CD4-positive, alpha-beta memory T cell (primary cell): ENCODE data around the gene VAX1. TPM values are rescaled to one million over a fixed set of nuclear protein-coding genes. Genes with fewer than 3 reads are reported as not detected.
"Not testable (repeated sequence)": the region's sequence is repeated elsewhere in the genome, so short reads cannot be mapped to it uniquely, and the experiment has no call there.

ENCODE experiments used
- CTCF ChIA-PET: fragments of 350-600 bp; sonication (Branson Sonifier 250); formaldehyde crosslinking; loops from one replicate; lab custom pipeline; 2021; ENCODE audit warnings: inconsistent platforms; ENCODE audit not compliant: partially characterized antibody; lab: Charles Lee
- POLR2A ChIA-PET: fragments of 350-600 bp; sonication (Branson Sonifier 250); formaldehyde crosslinking; loops from one replicate; lab custom pipeline; 2021; ENCODE audit not compliant: partially characterized antibody; lab: Charles Lee
- DNase-seq, 5 donors: peaks; one replicate each; pipeline versions ENCODE4 v3.0.0 to v3.0.0-alpha.2; 2020 to 2022; ENCODE audit warnings: mixed read lengths in 1 of 5
- H3K27ac ChIP-seq: one replicate; pipeline ENCODE4 v1.7.0; 2013; ENCODE audit warnings: low read depth, low read length
- H3K27me3 ChIP-seq: 2 replicates; pipeline ENCODE4 v1.7.0; 2013; ENCODE audit warnings: mild to moderate bottlenecking, low read length, moderate library complexity; ENCODE audit not compliant: insufficient read depth
- H3K36me3 ChIP-seq: 2 replicates; pipeline ENCODE4 v1.7.0; 2013; ENCODE audit warnings: mild to moderate bottlenecking, low read length, moderate library complexity; ENCODE audit not compliant: insufficient read depth
- H3K4me1 ChIP-seq: 2 replicates; pipeline ENCODE4 v1.7.0; 2013; ENCODE audit warnings: mild to moderate bottlenecking, low read length, moderate library complexity; ENCODE audit not compliant: insufficient read depth
- H3K4me3 ChIP-seq, 2 donors: one replicate each; pipeline ENCODE4 v1.7.0; 2013; ENCODE audit warnings: low read length in 2 of 2, mild to moderate bottlenecking in 1 of 2
- H3K9me3 ChIP-seq, 2 donors: one replicate each; pipeline ENCODE4 v1.7.0; 2013; ENCODE audit warnings: low read length in 2 of 2, control low read depth in 1 of 2; ENCODE audit not compliant: control insufficient read depth in 1 of 2
- H3K27ac Mint-ChIP-seq, 7 donors: one replicate each; pipeline ENCODE4 v1.8.0; 2020 to 2021; ENCODE audit warnings: mixed read lengths in 7 of 7, mild to moderate bottlenecking in 6 of 7, inconsistent platforms in 3 of 7, moderate library complexity in 3 of 7
- H3K27me3 Mint-ChIP-seq, 2 donors: one replicate each; pipeline ENCODE4 v1.8.0; 2020 to 2021; ENCODE audit warnings: mixed read lengths in 2 of 2
- H3K36me3 Mint-ChIP-seq, 2 donors: one replicate each; pipeline ENCODE4 v1.8.0; 2020 to 2021; ENCODE audit warnings: mixed read lengths in 2 of 2, inconsistent platforms in 1 of 2, mild to moderate bottlenecking in 1 of 2
- H3K4me1 Mint-ChIP-seq, 4 donors: one replicate each; pipeline ENCODE4 v1.8.0; 2020 to 2021; ENCODE audit warnings: mixed read lengths in 4 of 4, mild to moderate bottlenecking in 1 of 4
- H3K4me3 Mint-ChIP-seq, 8 donors: one replicate each; pipeline ENCODE4 v1.8.0; 2020 to 2021; ENCODE audit warnings: mixed read lengths in 8 of 8, mild to moderate bottlenecking in 7 of 8, moderate library complexity in 6 of 8, inconsistent platforms in 3 of 8
- H3K9me3 Mint-ChIP-seq, 8 donors: one replicate each; pipeline ENCODE4 v1.8.0; 2020 to 2021; ENCODE audit warnings: mixed read lengths in 8 of 8, mild to moderate bottlenecking in 5 of 8, inconsistent platforms in 3 of 8, moderate library complexity in 1 of 8
- intact Hi-C: fragments of 100-400 bp; cut with micrococcal nuclease; formaldehyde crosslinking; loops from one replicate; pipeline ENCODE4 v1.15.1; 2023
- polyA plus RNA-seq, 2 donors: library from polyadenylated mRNA; unstranded; fragments of 300-500 nt; fragmentation: Illumina TruSeq; gene quantifications; one replicate each; pipeline ENCODE4 v1.2.3, GENCODE V29; 2021
- total RNA-seq, 2 experiments: library from RNA; stranded (reverse); gene quantifications; one replicate each; pipeline ENCODE4 v1.2.3, GENCODE V29; 2021

VAX1 gene
- total and polyA plus RNA-seq, 4 experiments from 2014 or later, result not detected

DNA sequence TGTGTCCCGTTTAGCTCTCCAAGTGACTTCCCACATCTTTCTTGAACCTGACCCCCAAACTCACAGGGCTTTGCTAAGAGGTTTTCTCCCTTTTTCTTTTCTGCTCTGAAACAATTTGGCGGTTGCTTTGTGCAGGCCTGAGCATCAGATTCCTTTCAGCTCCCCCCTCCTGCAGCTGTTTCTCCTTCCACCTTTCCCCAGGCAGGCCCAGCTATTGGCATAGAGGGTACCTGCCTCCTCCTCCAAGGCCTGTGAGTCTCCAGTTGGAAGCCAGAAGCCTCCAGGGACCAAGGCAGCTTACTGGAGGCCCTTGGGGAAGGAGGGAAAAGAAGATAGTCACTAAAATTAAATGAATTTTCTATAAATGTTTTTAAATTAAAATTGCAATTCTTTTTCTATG lies 7.7 kb downstream of the VAX1 start:
- H3K9me3 ChIP-seq, result no peaks in the 10 kb centered on the region
- Mint-ChIP-seq H3K27me3 (peaks cover 54 to 56% of the 10 kb centered on the region in 2 donors), H3K4me3 (no peak overlapping the region), H3K36me3 (no peaks in the 10 kb centered on the region), H3K4me1 (peaks cover 19 to 42% (median 29%) of the 10 kb centered on the region in 4 donors), H3K27ac (no peak overlapping the region), H3K9me3 (peaks cover 0 to 10% (median 2%) of the 10 kb centered on the region in 8 donors)
- intact Hi-C loops, result no loop called here
- ChIA-PET CTCF (interaction anchor here (0.5 to 1.2 kb wide), 2 partner anchors 45 to 873 kb away, joined by 3 read pairs; no protein-coding TSS in a partner anchor), POLR2A (no interaction called here)
- DNase-seq, result no peak
- no peaks in the 10 kb centered on the region for H3K36me3 ChIP-seq
- no peak overlapping the region for H3K27ac ChIP-seq
- H3K27me3 ChIP-seq, result peaks cover 38% of the 10 kb centered on the region
- peaks cover 19% of the 10 kb centered on the region for H3K4me1 ChIP-seq
- H3K4me3 ChIP-seq, result no peak overlapping the region

DNA sequence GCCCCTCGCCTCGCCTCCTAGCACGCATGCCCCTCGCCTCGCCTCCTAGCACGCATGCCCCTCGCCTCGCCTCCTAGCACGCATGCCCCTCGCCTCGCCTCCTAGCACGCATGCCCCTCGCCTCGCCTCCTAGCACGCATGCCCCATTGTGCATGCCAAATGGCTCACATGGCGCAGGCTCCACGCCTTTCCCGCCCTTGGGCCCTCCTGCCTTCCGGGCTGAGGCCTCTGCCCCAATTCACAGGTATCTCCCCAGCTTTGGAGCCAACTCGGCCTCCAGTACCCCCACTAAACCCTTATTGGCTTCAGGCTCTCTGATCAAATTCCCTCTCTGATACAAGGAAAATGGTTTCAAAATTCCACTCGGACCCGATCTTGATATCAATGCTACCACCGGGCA lies 11.4 kb downstream of the VAX1 start:
- H3K27ac Mint-ChIP-seq, H3K4me3 ChIP-seq, H3K4me3 Mint-ChIP-seq, DNase-seq, CTCF ChIA-PET, H3K4me1 ChIP-seq, POLR2A ChIA-PET, H3K9me3 ChIP-seq, H3K36me3 Mint-ChIP-seq, intact Hi-C loops, H3K36me3 ChIP-seq, H3K27ac ChIP-seq, H3K9me3 Mint-ChIP-seq: not testable (repeated sequence)
- H3K27me3 Mint-ChIP-seq, result peaks cover 26 to 42% of the 10 kb centered on the region in 2 donors
- peaks cover 18% of the 10 kb centered on the region for H3K27me3 ChIP-seq
- peaks cover 5 to 12% (median 8%) of the 10 kb centered on the region in 4 donors for H3K4me1 Mint-ChIP-seq

DNA sequence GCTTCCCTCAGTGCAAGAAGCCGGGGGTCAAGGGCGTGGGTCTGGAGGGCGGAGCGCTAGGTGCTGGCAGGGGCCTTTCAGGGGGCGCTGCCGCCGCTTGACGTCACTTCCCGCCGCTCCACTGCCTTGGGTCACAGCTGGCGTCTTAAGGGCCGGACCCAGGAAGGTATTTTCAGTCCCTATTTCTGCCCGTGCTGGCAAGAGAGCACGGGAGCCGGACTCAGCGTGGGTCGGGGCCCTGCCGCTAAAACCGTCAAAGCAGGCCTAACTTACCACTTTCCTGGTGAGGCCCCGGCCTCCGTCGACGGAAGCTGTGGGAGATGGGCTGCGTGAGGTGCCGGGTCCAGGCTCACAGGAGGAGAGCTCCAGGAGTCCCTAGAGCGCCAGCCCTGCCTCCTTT lies 12.0 kb downstream of the VAX1 start:
- H3K27ac ChIP-seq, result no peak overlapping the region
- no peaks in the 10 kb centered on the region for H3K36me3 ChIP-seq
- H3K27me3 Mint-ChIP-seq, result peaks cover 24 to 37% of the 10 kb centered on the region in 2 donors
- intact Hi-C loops, result no loop called here
- peaks cover 18% of the 10 kb centered on the region for H3K27me3 ChIP-seq
- no peaks in the 10 kb centered on the region for H3K36me3 Mint-ChIP-seq
- H3K9me3 Mint-ChIP-seq, result peaks cover 0 to 3% (median 0%) of the 10 kb centered on the region in 8 donors
- H3K4me1 Mint-ChIP-seq, result peaks cover 2 to 6% (median 4%) of the 10 kb centered on the region in 4 donors
- no peak overlapping the region for H3K4me3 Mint-ChIP-seq
- POLR2A ChIA-PET, result no interaction called here
- CTCF ChIA-PET, result no interaction called here
- no peak for DNase-seq
- H3K27ac Mint-ChIP-seq, result no peak overlapping the region
- H3K4me3 ChIP-seq, result no peak overlapping the region
- H3K9me3 ChIP-seq, result no peaks in the 10 kb centered on the region
- H3K4me1 ChIP-seq, result peaks cover 2% of the 10 kb centered on the region

GRCh38 chr10:117112220-117112619 lies 25.9 kb downstream of the VAX1 start:
- no peaks in the 10 kb centered on the region for H3K4me1 Mint-ChIP-seq
- no peaks in the 10 kb centered on the region for H3K9me3 ChIP-seq
- H3K27ac Mint-ChIP-seq, result no peak overlapping the region
- intact Hi-C loops, result no loop called here
- no peak for DNase-seq
- H3K4me3 ChIP-seq, result no peak overlapping the region
- no peak overlapping the region for H3K27ac ChIP-seq
- no peak overlapping the region for H3K4me3 Mint-ChIP-seq
- H3K36me3 ChIP-seq, result no peaks in the 10 kb centered on the region
- H3K4me1 ChIP-seq, result no peaks in the 10 kb centered on the region
- H3K27me3 ChIP-seq, result no peaks in the 10 kb centered on the region
- POLR2A ChIA-PET, result no interaction called here
- H3K9me3 Mint-ChIP-seq, result no peaks in the 10 kb centered on the region
- peaks cover 7 to 20% of the 10 kb centered on the region in 2 donors for H3K27me3 Mint-ChIP-seq
- H3K36me3 Mint-ChIP-seq, result no peaks in the 10 kb centered on the region
- CTCF ChIA-PET, result interaction anchor here (1.0 to 1.8 kb wide), 2 partner anchors 63 to 64 kb away, joined by 3 to 5 read pairs; no protein-coding TSS in a partner anchor

- no peaks in the 10 kb centered on the region for H3K27me3 ChIP-seq
- POLR2A ChIA-PET, result no interaction called here
- H3K36me3 ChIP-seq, result no peaks in the 10 kb centered on the region
- intact Hi-C loops, result no loop called here
- H3K9me3 ChIP-seq, result no peaks in the 10 kb centered on the region
- CTCF ChIA-PET, result no interaction called here
- Mint-ChIP-seq H3K27ac (no peak overlapping the region), H3K36me3 (no peaks in the 10 kb centered on the region), H3K9me3 (peaks cover 0 to 2% (median 0%) of the 10 kb centered on the region in 8 donors), H3K27me3 (peaks cover 5 to 15% of the 10 kb centered on the region in 2 donors), H3K4me3 (no peak overlapping the region), H3K4me1 (no peaks in the 10 kb centered on the region)
- DNase-seq, result no peak
- H3K4me3 ChIP-seq, result no peak overlapping the region
- H3K4me1 ChIP-seq, result no peaks in the 10 kb centered on the region
- no peak overlapping the region for H3K27ac ChIP-seq
Measured at GRCh38 chr10:117107238-117107637, 30.8 kb downstream of the VAX1 start.

- H3K27me3 ChIP-seq, result no peaks in the 10 kb centered on the region
- H3K27ac ChIP-seq, result no peak overlapping the region
- Mint-ChIP-seq H3K4me1 (no peaks in the 10 kb centered on the region), H3K4me3 (no peak overlapping the region), H3K27me3 (peaks cover 6 to 8% of the 10 kb centered on the region in 2 donors), H3K9me3 (no peaks in the 10 kb centered on the region), H3K27ac (no peak overlapping the region), H3K36me3 (no peaks in the 10 kb centered on the region)
- no peaks in the 10 kb centered on the region for H3K9me3 ChIP-seq
- CTCF ChIA-PET, result no interaction called here
- intact Hi-C loops, result no loop called here
- no peak overlapping the region for H3K4me3 ChIP-seq
- POLR2A ChIA-PET, result no interaction called here
- H3K36me3 ChIP-seq, result no peaks in the 10 kb centered on the region
- no peaks in the 10 kb centered on the region for H3K4me1 ChIP-seq
- no peak for DNase-seq
Measured at GRCh38 chr10:117096599-117097201, 41.4 kb downstream of the VAX1 start.

DNA sequence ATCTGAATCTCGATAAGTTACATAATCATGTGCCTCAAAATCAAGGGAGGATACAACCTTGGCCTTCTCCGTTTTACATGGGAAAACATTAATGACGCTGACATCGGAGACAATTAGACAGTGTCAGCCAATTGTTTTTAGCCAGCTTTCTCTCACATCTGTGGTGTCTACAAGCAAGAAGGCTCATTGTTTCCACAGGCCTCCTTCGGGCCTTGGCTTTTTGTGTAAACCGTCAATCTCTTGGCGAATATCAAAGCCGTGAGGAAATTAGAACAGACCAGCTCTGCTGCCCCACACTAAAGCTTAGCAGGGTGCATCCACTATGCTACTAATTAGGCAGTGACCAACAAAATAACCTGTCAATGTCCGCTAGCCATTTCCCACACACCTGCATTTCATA lies 43.2 kb downstream of the VAX1 start:
- Histone ChIP-seq H3K27ac (no peak overlapping the region), H3K27me3 (no peaks in the 10 kb centered on the region), H3K4me3 (no peak overlapping the region), H3K4me1 (no peaks in the 10 kb centered on the region), H3K9me3 (no peaks in the 10 kb centered on the region), H3K36me3 (no peaks in the 10 kb centered on the region)
- Mint-ChIP-seq H3K9me3 (no peaks in the 10 kb centered on the region), H3K27me3 (peaks cover 6 to 10% of the 10 kb centered on the region in 2 donors), H3K4me1 (no peaks in the 10 kb centered on the region), H3K36me3 (no peaks in the 10 kb centered on the region), H3K4me3 (no peak overlapping the region), H3K27ac (no peak overlapping the region)
- ChIA-PET CTCF (no interaction called here), POLR2A (no interaction called here)
- no peak for DNase-seq
- intact Hi-C loops, result no loop called here
